ENCODE data around the gene SPG7.

The SPG7 gene

DNA sequence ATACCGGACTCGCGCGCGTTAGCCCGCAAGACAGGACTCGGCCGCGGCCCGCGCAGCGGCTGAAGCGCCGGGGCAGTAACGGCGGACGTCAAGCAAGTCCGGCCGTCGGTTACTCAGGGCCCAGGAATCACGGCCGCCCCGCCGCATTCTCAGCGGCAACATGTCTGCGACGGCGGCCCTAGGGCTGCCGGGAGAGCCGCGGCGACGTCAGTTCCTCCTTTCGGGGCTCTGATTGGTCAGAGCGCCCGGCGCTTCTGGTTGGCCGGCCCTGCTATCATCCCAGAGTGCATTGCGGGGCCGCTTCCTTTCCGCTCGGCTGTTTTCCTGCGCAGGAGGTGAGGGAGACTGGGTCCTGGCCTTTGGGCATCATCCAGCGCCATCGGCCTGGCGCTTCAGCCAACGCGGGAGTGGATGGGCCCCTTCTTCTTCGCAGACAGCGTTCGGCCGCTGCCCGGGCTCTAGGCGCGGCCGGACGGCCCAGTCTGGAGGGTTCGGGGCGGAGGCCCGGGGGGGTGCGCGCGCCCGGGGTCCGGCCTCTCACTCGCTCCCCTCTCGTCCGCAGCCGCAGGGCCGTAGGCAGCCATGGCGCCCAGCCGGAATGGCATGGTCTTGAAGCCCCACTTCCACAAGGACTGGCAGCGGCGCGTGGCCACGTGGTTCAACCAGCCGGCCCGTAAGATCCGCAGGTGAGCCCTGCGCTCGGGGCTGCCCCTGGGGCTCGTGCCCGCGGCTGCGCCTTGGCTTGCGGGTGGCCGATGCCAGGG is 52.4 kb downstream of the SPG7 start, which contains the start of gene RPL13:
RPL13 (plus strand) TSS at position 305 of the 764 bp plus-strand sequence; CDS start at position 583, 278 bp downstream.
- Histone ChIP-seq H3K4me1 (peaks cover 9% of the 10 kb centered on the region), H3K4me3 (ENCODE audit: low read depth, low read length) (peak within 1 kb of the TSS; percentile 99), H3K9me3 (no peaks in the 10 kb centered on the region), H3K27me3 (no peaks in the 10 kb centered on the region), H3K36me3 (peaks cover 55% of the 10 kb centered on the region)
- TF ChIP-seq, protein P1, sequence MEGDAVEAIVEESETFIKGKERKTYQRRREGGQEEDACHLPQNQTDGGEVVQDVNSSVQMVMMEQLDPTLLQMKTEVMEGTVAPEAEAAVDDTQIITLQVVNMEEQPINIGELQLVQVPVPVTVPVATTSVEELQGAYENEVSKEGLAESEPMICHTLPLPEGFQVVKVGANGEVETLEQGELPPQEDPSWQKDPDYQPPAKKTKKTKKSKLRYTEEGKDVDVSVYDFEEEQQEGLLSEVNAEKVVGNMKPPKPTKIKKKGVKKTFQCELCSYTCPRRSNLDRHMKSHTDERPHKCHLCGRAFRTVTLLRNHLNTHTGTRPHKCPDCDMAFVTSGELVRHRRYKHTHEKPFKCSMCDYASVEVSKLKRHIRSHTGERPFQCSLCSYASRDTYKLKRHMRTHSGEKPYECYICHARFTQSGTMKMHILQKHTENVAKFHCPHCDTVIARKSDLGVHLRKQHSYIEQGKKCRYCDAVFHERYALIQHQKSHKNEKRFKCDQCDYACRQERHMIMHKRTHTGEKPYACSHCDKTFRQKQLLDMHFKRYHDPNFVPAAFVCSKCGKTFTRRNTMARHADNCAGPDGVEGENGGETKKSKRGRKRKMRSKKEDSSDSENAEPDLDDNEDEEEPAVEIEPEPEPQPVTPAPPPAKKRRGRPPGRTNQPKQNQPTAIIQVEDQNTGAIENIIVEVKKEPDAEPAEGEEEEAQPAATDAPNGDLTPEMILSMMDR (IDR thresholded peaks at IDR 0.05; ENCODE audit: low read depth, low read length): no peak
- peak; percentile 96 for DNase-seq

DNA sequence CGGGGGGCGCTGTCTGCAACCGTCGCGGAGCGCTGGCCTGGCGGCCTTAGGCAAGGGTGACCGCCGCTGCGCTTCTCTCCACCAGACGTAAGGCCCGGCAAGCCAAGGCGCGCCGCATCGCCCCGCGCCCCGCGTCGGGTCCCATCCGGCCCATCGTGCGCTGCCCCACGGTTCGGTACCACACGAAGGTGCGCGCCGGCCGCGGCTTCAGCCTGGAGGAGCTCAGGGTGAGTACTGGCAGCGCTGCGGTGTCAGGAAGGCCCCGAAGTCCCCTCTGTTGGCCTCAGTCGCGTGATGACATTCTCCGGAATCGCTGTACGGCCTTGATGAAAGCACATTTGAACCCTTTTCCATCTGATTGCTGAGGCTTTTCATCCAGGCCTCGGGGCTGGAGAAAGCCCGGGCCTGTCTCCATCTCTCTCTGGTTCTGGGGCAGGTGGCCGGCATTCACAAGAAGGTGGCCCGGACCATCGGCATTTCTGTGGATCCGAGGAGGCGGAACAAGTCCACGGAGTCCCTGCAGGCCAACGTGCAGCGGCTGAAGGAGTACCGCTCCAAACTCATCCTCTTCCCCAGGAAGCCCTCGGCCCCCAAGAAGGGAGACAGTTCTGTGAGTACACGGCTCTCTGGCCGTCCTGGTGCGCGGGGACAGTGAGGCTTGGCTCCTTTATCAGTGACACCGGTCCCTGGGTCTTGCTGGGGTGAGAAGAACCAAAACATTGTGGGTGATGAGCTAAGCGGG is 53.1 kb downstream of the SPG7 start:
- DNase-seq: no peak
- peaks cover 55% of the 10 kb centered on the region for H3K36me3 ChIP-seq
- no peaks in the 10 kb centered on the region for H3K9me3 ChIP-seq
- TF ChIP-seq, protein P1 (IDR thresholded peaks at IDR 0.05; ENCODE audit: low read depth, low read length): no peak
- H3K27me3 ChIP-seq: no peaks in the 10 kb centered on the region
- peaks cover 16% of the 10 kb centered on the region for H3K4me1 ChIP-seq
- peak overlapping the region; percentile 99 for H3K4me3 ChIP-seq (ENCODE audit: low read depth, low read length)

DNA sequence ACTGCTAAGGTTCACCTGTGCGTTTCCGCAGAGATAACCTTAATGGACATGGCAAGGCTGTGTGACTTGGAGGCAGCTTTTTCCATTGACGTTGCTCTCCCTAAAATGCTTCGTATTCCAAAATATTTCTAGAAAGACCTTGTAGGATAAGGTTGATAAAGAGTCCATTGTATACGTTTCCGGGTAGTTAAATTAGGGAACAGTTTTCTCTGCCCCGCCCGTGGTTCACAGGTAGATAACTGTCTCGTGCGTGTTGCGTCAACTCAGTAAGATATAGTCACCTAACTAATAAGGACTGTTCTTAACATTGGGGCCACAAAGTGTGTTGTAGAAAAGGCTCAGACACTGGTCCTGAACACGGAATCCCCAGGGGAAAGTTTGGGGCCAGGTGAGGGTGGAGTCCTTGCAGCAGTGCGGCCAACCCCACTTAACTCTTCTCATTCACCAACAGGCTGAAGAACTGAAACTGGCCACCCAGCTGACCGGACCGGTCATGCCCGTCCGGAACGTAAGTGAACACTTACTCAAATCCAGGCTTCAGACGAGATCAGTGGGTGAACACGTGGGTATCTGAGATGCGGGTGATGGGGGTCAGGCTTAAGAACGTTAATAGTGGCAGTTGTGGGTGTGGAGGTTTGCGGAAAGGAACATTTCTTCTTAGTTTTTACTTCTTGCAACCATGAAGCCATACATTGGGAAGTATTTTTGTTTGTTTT is 53.8 kb downstream of the SPG7 start:
- Histone ChIP-seq H3K4me1 (peaks cover 16% of the 10 kb centered on the region), H3K36me3 (peaks cover 49% of the 10 kb centered on the region), H3K9me3 (no peaks in the 10 kb centered on the region), H3K4me3 (ENCODE audit: low read depth, low read length) (peak overlapping the region; percentile 99), H3K27me3 (no peaks in the 10 kb centered on the region)
- TF ChIP-seq, protein P1 (IDR thresholded peaks at IDR 0.05; ENCODE audit: low read depth, low read length): no peak
- no peak for DNase-seq

DNA sequence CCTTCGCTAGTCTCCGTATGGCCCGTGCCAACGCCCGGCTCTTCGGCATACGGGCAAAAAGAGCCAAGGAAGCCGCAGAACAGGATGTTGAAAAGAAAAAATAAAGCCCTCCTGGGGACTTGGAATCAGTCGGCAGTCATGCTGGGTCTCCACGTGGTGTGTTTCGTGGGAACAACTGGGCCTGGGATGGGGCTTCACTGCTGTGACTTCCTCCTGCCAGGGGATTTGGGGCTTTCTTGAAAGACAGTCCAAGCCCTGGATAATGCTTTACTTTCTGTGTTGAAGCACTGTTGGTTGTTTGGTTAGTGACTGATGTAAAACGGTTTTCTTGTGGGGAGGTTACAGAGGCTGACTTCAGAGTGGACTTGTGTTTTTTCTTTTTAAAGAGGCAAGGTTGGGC is 54.7 kb downstream of the SPG7 start:
- peaks cover 43% of the 10 kb centered on the region for H3K36me3 ChIP-seq
- peaks cover 16% of the 10 kb centered on the region for H3K4me1 ChIP-seq
- no peak for DNase-seq
- no peaks in the 10 kb centered on the region for H3K9me3 ChIP-seq
- H3K4me3 ChIP-seq (ENCODE audit: low read depth, low read length): peak overlapping the region; percentile 99
- no peaks in the 10 kb centered on the region for H3K27me3 ChIP-seq
- TF ChIP-seq, protein P1 (IDR thresholded peaks at IDR 0.05; ENCODE audit: low read depth, low read length): no peak

DNA sequence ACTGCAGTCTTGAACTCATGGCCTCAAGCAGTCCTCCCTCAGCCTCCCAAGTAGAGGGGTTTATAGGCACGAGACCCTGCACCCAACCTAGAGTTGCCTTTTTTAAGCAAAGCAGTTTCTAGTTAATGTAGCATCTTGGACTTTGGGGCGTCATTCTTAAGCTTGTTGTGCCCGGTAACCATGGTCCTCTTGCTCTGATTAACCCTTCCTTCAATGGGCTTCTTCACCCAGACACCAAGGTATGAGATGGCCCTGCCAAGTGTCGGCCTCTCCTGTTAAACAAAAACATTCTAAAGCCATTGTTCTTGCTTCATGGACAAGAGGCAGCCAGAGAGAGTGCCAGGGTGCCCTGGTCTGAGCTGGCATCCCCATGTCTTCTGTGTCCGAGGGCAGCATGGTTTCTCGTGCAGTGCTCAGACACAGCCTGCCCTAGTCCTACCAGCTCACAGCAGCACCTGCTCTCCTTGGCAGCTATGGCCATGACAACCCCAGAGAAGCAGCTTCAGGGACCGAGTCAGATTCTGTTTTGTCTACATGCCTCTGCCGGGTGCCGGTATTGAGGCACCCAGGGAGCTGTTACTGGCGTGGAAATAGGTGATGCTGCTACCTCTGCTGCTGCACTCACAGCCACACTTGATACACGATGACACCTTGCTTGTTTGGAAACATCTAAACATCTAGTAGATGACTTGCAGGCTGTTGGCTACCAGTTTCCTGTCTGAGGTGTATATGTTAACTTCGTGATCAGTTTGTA is 55.6 kb downstream of the SPG7 start:
- Histone ChIP-seq H3K36me3 (peaks cover 43% of the 10 kb centered on the region), H3K4me1 (peaks cover 16% of the 10 kb centered on the region), H3K4me3 (ENCODE audit: low read depth, low read length) (peak overlapping the region; percentile 99), H3K9me3 (no peaks in the 10 kb centered on the region), H3K27me3 (no peaks in the 10 kb centered on the region)
- no peak for DNase-seq
- TF ChIP-seq, protein P1 (IDR thresholded peaks at IDR 0.05; ENCODE audit: low read depth, low read length): no peak

All from BE2C (cell line).